Loucy (cell line): Measurements from ENCODE around the gene TYW1B.
"Not testable (repeated sequence)": the region's sequence is repeated elsewhere in the genome, so short reads cannot be mapped to it uniquely, and the experiment has no call there.

Experiments
- H2AFZ ChIP-seq: fragments of 200-600 bp; sonication (generic); 2 replicates; pipeline ENCODE4 v1.6.0; 2016; ENCODE audit warnings: antibody characterized with exemption, mild to moderate bottlenecking, low read length, moderate library complexity
- H3F3A ChIP-seq: fragments of 200-600 bp; 2 replicates; pipeline ENCODE4 v1.6.0; 2016; ENCODE audit warnings: antibody characterized with exemption, low read depth, mild to moderate bottlenecking
- H3K27me3 ChIP-seq: fragments of 200-600 bp; sonication (generic); 2 replicates; pipeline ENCODE4 v1.6.1; 2014; ENCODE audit warnings: low read length, mild to moderate bottlenecking; ENCODE audit not compliant: insufficient read depth, poor library complexity, severe bottlenecking
- H3K36me3 ChIP-seq: fragments of 200-600 bp; sonication (generic); 2 replicates; pipeline ENCODE4 v1.6.1; 2016; ENCODE audit warnings: low read length; ENCODE audit not compliant: insufficient read depth
- H3K4me1 ChIP-seq: fragments of 200-600 bp; sonication (generic); 2 replicates; pipeline ENCODE4 v1.5.1; 2014; ENCODE audit warnings: low read length, mild to moderate bottlenecking; ENCODE audit not compliant: insufficient read depth, poor library complexity, severe bottlenecking
- H3K4me2 ChIP-seq: fragments of 200-600 bp; sonication (generic); 2 replicates; pipeline ENCODE4 v1.6.0; 2014; ENCODE audit warnings: antibody characterized with exemption, low read length, low read depth, mild to moderate bottlenecking; ENCODE audit not compliant: poor library complexity, severe bottlenecking
- H3K4me3 ChIP-seq: fragments of 200-600 bp; sonication (generic); 2 replicates; pipeline ENCODE4 v1.5.1; 2014; ENCODE audit warnings: low read length, mild to moderate bottlenecking, mixed read lengths; ENCODE audit not compliant: poor library complexity, severe bottlenecking
- H3K79me2 ChIP-seq: fragments of 200-600 bp; sonication (generic); 2 replicates; pipeline ENCODE4 v1.6.1; 2014; ENCODE audit warnings: low read length; ENCODE audit not compliant: insufficient read depth
- H3K9ac ChIP-seq: fragments of 200-600 bp; sonication (generic); 2 replicates; pipeline ENCODE4 v1.6.0; 2014; ENCODE audit warnings: mild to moderate bottlenecking, low read depth, low read length, moderate library complexity; ENCODE audit not compliant: poor library complexity, severe bottlenecking
- H3K9me2 ChIP-seq: fragments of 200-600 bp; sonication (generic); replicated peaks from 2 replicates; pipeline ENCODE4 v1.6.1; 2016; ENCODE audit warnings: low read depth, low read length, mixed read lengths
- H3K9me3 ChIP-seq: fragments of 200-600 bp; sonication (generic); 2 replicates; pipeline ENCODE4 v1.6.1; 2014; ENCODE audit warnings: mild to moderate bottlenecking, antibody characterized with exemption, low read length, low read depth; ENCODE audit not compliant: insufficient read depth
- H4K20me1 ChIP-seq: fragments of 200-600 bp; sonication (generic); 2 replicates; pipeline ENCODE4 v1.6.0; 2014; ENCODE audit warnings: antibody characterized with exemption, low read length, mild to moderate bottlenecking; ENCODE audit not compliant: insufficient read depth, poor library complexity, severe bottlenecking
- EZH2phosphoT487 ChIP-seq: fragments of 200-600 bp; IDR thresholded peaks from 2 replicates; pipeline ENCODE4 v1.6.1; 2018; ENCODE audit warnings: antibody characterized with exemption, mild to moderate bottlenecking, moderate library complexity, borderline replicate concordance
- TF ChIP-seq, protein P1 (sequence below): fragments of 200-600 bp; sonication (generic); conservative IDR thresholded peaks from 2 replicates; pipeline ENCODE4 v1.5.1; 2014; ENCODE audit warnings: mild to moderate bottlenecking, antibody characterized with exemption, low read length

TYW1B gene

DNA sequence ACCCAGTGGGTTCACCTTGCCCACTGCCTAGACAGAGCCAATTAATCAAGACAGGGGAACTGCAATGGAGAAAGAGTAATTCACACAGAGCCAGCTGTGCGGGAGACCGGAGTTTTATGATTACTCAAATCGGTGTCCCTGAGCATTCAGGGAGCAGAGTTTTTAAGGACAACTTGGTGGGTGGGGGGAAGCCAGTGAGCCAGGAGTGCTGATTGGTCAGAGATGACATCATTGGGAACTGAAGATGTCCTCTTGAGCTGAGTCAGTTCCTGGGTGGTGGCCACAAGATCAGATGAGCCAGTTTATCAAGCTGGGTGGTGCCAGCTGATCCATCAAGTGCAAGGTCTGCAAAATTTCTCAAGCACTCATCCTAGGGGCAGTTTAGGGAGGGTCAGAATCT, 240.7 kb downstream of the TYW1B start:
- not testable (repeated sequence) for H3K36me3 ChIP-seq, H3K9me3 ChIP-seq, H3K4me1 ChIP-seq, H3K27me3 ChIP-seq, H3K79me2 ChIP-seq, H3F3A ChIP-seq, H3K4me2 ChIP-seq, H2AFZ ChIP-seq, H3K4me3 ChIP-seq, H3K9ac ChIP-seq, H3K9me2 ChIP-seq, H4K20me1 ChIP-seq

DNA sequence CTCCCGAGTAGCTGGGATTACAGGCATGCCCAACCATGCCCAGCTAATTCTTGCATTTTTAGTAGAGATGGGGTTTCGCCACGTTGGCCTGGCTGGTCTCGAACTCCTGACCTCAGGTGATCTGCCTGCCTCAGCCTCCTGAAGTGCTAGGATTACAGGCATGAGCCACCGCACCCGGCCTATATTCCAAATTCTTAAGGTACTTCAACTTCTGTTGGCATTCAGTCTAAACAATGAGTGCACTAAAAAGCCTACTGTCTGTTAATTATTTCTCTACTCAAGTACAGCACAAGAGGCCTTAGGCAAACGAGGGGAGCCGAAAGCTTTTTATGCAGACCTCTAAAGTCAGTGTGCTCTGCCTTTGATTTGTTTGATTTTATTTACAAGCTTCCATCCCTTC, 243.4 kb downstream of the TYW1B start:
- H3K36me3 ChIP-seq, H2AFZ ChIP-seq, H3K4me3 ChIP-seq, H3K4me1 ChIP-seq, H3K9ac ChIP-seq, H3K9me2 ChIP-seq, H3K27me3 ChIP-seq, H4K20me1 ChIP-seq, H3K9me3 ChIP-seq, H3K79me2 ChIP-seq, H3F3A ChIP-seq, H3K4me2 ChIP-seq: not testable (repeated sequence)

DNA sequence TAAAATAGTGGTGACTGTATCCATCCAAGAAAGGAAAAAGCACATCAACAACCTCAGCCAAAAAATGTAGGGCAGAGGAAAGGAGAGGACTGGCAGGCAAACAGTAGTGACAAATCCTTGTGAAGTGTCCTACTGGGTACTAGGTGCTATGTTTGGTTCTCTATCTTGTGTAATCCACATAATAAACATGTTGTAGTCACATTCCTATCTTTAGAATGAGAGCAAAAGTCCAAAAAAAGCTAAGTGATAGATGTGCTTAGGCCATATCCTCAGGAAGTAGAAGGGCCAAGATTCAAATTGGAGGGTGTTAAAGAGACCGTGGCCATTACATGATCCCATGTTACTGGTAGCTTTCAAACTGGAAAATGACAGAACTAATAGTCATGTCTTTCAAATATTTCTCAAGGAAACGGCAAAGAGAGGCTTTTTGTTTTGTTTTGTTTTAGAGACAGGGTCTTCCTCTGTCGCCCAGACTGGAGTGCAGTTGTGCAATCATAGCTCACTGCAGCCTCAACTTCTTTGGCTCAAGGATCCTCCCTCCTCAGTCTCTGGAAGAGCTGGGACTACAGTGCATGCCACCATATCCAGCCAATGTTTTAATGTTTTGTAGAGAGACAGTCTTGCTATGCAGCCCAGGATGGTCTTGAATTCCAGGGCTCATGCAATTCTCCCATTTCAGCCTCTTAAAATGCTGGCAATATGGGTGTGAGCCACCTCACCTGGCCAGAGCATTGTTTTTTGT, 244.2 kb downstream of the TYW1B start:
- not testable (repeated sequence) for H3K4me1 ChIP-seq, H3K9me2 ChIP-seq

DNA sequence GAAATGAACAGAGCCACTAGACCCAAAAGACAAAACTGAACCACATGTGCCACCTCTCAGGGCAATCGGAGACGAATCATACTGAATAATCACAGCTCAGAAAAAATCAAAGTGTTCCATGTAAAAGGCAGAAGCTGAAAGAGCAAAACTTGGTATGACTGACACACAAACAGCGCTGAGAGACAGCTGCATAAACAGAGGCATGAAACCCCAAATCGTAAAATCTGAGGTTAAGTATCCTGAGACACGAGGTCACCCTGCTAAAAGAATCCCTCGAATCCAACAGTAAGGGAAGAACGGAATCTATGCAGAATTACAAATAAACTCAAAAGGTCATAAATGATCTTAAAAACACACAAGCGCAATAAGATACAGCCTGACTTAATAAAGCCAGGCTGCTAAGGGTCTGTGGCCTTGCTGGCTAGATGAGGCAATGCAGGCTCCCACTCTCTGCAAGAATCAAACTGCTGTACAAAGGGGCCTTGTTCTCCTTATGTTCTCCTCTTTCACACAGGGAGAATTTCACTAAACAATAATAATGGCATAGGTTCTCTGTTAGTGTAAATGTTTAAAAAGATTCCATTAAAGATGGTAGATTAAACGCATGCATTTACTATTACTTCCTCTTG, 247.7 kb downstream of the TYW1B start:
- H4K20me1 ChIP-seq, H3K4me2 ChIP-seq, H3K9ac ChIP-seq, H3K27me3 ChIP-seq, H3K4me3 ChIP-seq, H3K36me3 ChIP-seq, H3K9me3 ChIP-seq, H3K4me1 ChIP-seq, H2AFZ ChIP-seq, H3K9me2 ChIP-seq, H3F3A ChIP-seq, H3K79me2 ChIP-seq: not testable (repeated sequence)

More for the DNA sequence above, 244.2 kb downstream of the TYW1B start:
- H3F3A ChIP-seq, H2AFZ ChIP-seq, H3K4me3 ChIP-seq, H3K27me3 ChIP-seq, H3K36me3 ChIP-seq, H3K9ac ChIP-seq, H3K79me2 ChIP-seq, H3K9me3 ChIP-seq, H3K4me2 ChIP-seq, H4K20me1 ChIP-seq: not testable (repeated sequence)

DNA sequence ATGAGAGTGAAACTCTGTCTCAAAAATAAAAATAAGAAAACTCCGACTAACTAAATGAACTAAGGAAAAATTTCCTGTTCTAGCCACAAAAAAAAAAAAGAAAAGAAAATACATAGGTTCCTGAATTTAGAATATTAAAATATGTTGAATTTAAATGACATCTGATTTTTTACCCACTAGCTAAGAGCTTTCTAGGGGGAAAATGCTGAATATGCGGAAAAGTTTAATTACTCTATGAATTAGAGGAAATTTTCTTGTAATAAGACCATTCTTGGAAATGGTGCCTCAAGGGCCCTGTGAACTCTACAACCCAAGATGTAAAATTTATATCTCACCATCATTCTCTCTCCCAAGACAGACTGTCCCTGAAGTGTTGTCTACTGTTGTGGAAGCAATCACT, 250.9 kb downstream of the TYW1B start:
- H3K79me2 ChIP-seq: no peaks in the 10 kb centered on the region
- H3F3A ChIP-seq: no peaks in the 10 kb centered on the region
- H3K4me1 ChIP-seq: no peaks in the 10 kb centered on the region
- no peak overlapping the region for H3K4me2 ChIP-seq
- TF ChIP-seq, protein P1, sequence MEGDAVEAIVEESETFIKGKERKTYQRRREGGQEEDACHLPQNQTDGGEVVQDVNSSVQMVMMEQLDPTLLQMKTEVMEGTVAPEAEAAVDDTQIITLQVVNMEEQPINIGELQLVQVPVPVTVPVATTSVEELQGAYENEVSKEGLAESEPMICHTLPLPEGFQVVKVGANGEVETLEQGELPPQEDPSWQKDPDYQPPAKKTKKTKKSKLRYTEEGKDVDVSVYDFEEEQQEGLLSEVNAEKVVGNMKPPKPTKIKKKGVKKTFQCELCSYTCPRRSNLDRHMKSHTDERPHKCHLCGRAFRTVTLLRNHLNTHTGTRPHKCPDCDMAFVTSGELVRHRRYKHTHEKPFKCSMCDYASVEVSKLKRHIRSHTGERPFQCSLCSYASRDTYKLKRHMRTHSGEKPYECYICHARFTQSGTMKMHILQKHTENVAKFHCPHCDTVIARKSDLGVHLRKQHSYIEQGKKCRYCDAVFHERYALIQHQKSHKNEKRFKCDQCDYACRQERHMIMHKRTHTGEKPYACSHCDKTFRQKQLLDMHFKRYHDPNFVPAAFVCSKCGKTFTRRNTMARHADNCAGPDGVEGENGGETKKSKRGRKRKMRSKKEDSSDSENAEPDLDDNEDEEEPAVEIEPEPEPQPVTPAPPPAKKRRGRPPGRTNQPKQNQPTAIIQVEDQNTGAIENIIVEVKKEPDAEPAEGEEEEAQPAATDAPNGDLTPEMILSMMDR: no peak
- no peak for TF ChIP-seq EZH2phosphoT487
- no peaks in the 10 kb centered on the region for H3K27me3 ChIP-seq
- no peaks in the 10 kb centered on the region for H4K20me1 ChIP-seq
- no peak overlapping the region for H3K9ac ChIP-seq
- H2AFZ ChIP-seq: no peak overlapping the region
- no peaks in the 10 kb centered on the region for H3K36me3 ChIP-seq
- H3K9me2 ChIP-seq: no peaks in the 10 kb centered on the region
- H3K4me3 ChIP-seq: no peak overlapping the region
- no peaks in the 10 kb centered on the region for H3K9me3 ChIP-seq

DNA sequence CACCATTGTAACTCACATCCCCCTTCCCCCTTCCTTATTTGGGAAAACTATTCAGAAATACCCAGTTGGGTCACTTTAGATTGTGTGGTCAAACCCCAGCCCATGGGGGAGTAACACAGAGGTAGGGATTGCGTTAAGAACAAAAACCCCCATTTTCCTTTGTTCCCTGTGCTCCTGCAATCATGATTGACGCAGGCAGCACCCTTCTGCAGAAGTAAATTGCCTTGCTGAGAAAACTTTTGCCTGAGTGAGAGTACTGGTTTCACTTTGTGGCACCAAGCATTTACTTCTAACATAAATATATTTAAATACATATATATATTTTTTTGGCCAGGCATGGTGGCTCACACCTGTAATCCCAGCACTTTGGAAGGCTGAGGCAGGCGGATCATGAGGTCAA, 266.0 kb downstream of the TYW1B start:
- not testable (repeated sequence) for H3K4me3 ChIP-seq, H3K4me2 ChIP-seq, H3K9me3 ChIP-seq, H4K20me1 ChIP-seq, H3K4me1 ChIP-seq, H3K27me3 ChIP-seq, H3K79me2 ChIP-seq, H3K9me2 ChIP-seq, H2AFZ ChIP-seq, H3F3A ChIP-seq, H3K36me3 ChIP-seq, H3K9ac ChIP-seq
